ENCODE measurements around the gene RIMS1.

The RIMS1 gene

DNA sequence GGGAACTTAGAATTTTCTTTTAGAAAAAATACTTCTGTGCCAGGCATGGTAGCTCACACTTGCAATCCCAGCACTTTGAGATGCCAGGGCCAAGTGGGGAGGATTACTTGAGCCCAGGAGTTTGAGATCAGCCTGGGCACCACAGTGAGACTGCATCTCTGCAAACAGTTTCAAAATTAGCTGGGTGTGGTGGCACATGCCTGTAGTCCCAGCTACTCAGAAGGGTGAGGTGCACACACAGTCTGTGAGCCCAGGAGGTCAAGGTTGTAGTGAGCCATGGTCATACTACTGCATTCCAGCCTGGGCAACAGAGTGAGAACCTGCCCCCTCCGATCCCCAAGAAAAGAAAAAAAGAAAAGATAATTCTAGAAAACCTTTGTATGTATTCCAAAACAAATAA is 389.5 kb downstream of the RIMS1 start:
- no peak for DNase-seq (ENCODE audit: low read depth)
- TF ChIP-seq, protein P1, sequence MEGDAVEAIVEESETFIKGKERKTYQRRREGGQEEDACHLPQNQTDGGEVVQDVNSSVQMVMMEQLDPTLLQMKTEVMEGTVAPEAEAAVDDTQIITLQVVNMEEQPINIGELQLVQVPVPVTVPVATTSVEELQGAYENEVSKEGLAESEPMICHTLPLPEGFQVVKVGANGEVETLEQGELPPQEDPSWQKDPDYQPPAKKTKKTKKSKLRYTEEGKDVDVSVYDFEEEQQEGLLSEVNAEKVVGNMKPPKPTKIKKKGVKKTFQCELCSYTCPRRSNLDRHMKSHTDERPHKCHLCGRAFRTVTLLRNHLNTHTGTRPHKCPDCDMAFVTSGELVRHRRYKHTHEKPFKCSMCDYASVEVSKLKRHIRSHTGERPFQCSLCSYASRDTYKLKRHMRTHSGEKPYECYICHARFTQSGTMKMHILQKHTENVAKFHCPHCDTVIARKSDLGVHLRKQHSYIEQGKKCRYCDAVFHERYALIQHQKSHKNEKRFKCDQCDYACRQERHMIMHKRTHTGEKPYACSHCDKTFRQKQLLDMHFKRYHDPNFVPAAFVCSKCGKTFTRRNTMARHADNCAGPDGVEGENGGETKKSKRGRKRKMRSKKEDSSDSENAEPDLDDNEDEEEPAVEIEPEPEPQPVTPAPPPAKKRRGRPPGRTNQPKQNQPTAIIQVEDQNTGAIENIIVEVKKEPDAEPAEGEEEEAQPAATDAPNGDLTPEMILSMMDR (IDR thresholded peaks at IDR 0.05; ENCODE audit: control insufficient read depth, insufficient read depth, low read depth, low read length, missing control alignments): no peak
- H3K4me3 ChIP-seq (ENCODE audit: control insufficient read depth, low read depth, low read length): no peak overlapping the region

DNA sequence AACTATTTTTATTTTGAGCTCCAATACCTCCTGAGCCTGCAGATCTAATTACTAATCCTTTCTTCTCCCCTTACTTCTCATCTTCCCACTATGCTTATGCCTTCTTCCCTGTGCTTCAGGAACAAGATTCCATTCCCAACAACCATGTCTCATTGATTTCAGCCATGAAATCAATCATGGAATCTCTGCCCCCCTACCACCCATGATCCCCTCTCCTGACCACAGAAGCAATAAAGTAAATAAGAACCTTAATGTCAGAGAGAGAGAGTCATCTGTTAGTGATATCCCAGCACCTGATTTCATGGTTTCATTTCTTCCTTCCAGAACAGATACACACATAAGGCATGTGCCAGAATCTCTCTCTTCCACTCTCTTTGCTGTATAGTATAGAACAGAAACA is 395.9 kb downstream of the RIMS1 start:
- TF ChIP-seq, protein P1 (IDR thresholded peaks at IDR 0.05; ENCODE audit: control insufficient read depth, insufficient read depth, low read depth, low read length, missing control alignments): no peak
- H3K4me3 ChIP-seq (ENCODE audit: control insufficient read depth, low read depth, low read length): no peak overlapping the region
- no peak for DNase-seq (ENCODE audit: low read depth)

DNA sequence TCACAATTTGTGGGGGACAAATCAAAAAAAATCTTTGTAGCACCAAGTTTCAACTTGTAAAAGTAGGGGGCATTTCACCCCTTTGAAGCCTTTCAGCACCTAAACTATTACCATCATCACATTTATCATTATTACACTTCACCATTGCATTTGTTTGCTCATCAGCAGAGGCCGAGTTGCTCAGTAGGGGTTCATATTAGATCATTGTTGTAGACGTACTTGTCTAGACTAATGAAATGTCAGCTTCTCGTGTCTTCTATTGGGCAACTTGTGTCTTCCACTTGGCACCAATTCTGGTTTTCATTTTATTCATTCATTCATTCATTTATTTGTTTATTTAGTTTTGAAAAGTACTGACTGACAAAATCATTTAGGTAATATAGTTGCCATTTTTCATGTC is 397.2 kb downstream of the RIMS1 start:
- no peak overlapping the region for H3K4me3 ChIP-seq (ENCODE audit: control insufficient read depth, low read depth, low read length)
- DNase-seq (ENCODE audit: low read depth): no peak
- TF ChIP-seq, protein P1 (IDR thresholded peaks at IDR 0.05; ENCODE audit: control insufficient read depth, insufficient read depth, low read depth, low read length, missing control alignments): no peak

DNA sequence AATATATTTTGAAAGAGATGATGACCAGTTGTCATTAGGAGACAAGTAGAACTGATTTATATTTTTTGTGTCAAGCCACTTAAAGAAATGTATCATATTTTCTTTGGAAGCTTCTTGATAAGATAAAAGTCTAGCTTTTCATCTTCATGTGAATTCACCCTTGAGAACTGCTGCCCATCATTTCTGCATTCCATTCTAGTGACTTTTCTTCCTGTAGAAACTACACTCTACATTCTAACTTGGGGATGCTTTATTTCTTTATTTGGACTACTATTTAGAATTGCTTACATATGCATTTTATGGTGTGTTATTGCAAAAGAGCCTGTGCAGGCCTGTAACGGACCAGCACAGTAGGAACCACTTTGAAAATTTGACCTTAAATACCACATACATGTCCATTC is 400.6 kb downstream of the RIMS1 start:
- no peak for DNase-seq (ENCODE audit: low read depth)
- H3K4me3 ChIP-seq (ENCODE audit: control insufficient read depth, low read depth, low read length): no peak overlapping the region
- TF ChIP-seq, protein P1 (IDR thresholded peaks at IDR 0.05; ENCODE audit: control insufficient read depth, insufficient read depth, low read depth, low read length, missing control alignments): no peak

DNA sequence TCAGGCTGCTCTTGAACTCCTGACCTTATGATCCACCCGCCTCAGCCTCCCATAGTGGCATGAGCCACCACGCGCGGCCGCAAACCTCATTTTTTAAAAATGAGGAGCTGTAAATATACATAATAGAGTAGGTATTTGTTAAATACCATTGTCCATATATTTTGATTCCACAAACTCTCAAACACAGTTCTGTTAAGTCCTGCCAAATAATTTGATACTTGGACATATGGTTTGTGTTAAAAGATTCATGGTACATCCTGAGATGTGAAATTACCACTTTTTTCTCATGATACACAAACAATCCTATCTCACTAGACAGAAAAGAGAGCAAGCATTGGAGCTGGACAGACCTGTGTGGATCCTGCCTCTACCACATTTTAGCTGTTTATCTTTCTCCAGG is 401.5 kb downstream of the RIMS1 start:
- TF ChIP-seq, protein P1 (IDR thresholded peaks at IDR 0.05; ENCODE audit: control insufficient read depth, insufficient read depth, low read depth, low read length, missing control alignments): no peak
- no peak for DNase-seq (ENCODE audit: low read depth)
- no peak overlapping the region for H3K4me3 ChIP-seq (ENCODE audit: control insufficient read depth, low read depth, low read length)

DNA sequence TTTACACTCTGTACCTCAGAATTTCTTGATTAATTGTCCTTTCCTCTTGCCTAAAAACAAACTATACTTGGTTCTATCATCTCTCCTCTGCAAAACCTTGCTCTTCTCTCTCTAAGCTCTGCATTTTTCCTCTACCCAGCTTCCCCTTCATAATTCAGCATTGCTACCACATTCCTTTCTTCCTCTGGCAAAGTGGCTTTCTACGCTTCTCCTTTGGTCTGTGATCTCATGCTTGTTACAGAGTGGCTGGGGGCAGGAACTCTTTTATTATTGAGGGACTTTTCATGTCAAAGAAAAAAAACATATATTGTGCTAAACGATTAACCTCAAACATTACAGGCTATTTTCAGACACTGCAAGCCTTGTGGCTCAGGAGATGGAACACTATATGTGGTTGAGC is 402.2 kb downstream of the RIMS1 start:
- TF ChIP-seq, protein P1 (IDR thresholded peaks at IDR 0.05; ENCODE audit: control insufficient read depth, insufficient read depth, low read depth, low read length, missing control alignments): no peak
- no peak for DNase-seq (ENCODE audit: low read depth)
- H3K4me3 ChIP-seq (ENCODE audit: control insufficient read depth, low read depth, low read length): no peak overlapping the region

DNA sequence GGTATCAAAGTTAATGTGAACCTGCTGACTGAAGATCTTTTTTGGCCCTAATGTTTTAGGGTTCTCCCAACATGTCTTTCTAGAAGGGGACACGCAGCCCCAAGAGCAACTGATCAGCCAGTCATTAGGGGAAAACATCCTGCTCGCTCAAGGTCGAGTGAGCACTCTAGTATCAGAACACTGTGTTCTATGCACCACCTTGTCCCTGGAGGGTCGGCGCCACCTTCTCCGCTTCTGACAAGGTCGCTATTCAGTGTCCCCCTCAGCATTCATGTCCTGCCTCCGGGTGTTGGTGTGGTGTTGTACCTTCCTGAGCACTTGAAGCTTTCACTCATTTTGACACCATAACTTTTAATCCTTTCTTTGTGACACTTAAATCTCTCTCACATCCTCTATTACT is 404.3 kb downstream of the RIMS1 start:
- TF ChIP-seq, protein P1 (IDR thresholded peaks at IDR 0.05; ENCODE audit: control insufficient read depth, insufficient read depth, low read depth, low read length, missing control alignments): no peak
- no peak for DNase-seq (ENCODE audit: low read depth)
- H3K4me3 ChIP-seq (ENCODE audit: control insufficient read depth, low read depth, low read length): no peak overlapping the region

Measured in AG09309 (cell line).